HL-60/S4 (cell line): ENCODE data around the gene ELAVL2.

ENCODE experiments used
- in situ Hi-C: fragments of 300-500 bp; cut with MboI; formaldehyde crosslinking; loops from 2 replicates; pipeline ENCODE4 v1.14.3; 2022; ENCODE audit warnings: low sequenced_read_pairs

ELAVL2 gene

GRCh38 chr9:23822261-23823169 lies 3.5 kb downstream of the ELAVL2 start:
- in situ Hi-C loops = no loop called here

- in situ Hi-C loops = no loop called here
These were observed 4.5 kb downstream of the ELAVL2 start for GRCh38 chr9:23821375-23822181.

GRCh38 chr9:23820451-23821374 lies 5.3 kb downstream of the ELAVL2 start:
- in situ Hi-C loops = no loop called here

- in situ Hi-C loops = no loop called here
These were observed 6.6 kb downstream of the ELAVL2 start for GRCh38 chr9:23819403-23819802.

- in situ Hi-C loops = no loop called here
These were observed 11.8 kb downstream of the ELAVL2 start for GRCh38 chr9:23814243-23814642.

GRCh38 chr9:23812673-23813072 lies 13.4 kb downstream of the ELAVL2 start:
- in situ Hi-C loops = no loop called here

- in situ Hi-C loops = no loop called here
These were observed 14.4 kb downstream of the ELAVL2 start for GRCh38 chr9:23811633-23812032.

- in situ Hi-C loops = no loop called here
These were observed 22.8 kb downstream of the ELAVL2 start for GRCh38 chr9:23803216-23803615.

GRCh38 chr9:23801523-23801922 lies 24.5 kb downstream of the ELAVL2 start:
- in situ Hi-C loops = no loop called here

GRCh38 chr9:23799521-23799920 lies 26.5 kb downstream of the ELAVL2 start:
- in situ Hi-C loops = no loop called here

GRCh38 chr9:23798325-23798724 lies 27.7 kb downstream of the ELAVL2 start:
- in situ Hi-C loops = no loop called here

- in situ Hi-C loops = no loop called here
These were observed 29.8 kb downstream of the ELAVL2 start for GRCh38 chr9:23796209-23796608.

- in situ Hi-C loops = no loop called here
These were observed 35.4 kb downstream of the ELAVL2 start for GRCh38 chr9:23790351-23791260.

GRCh38 chr9:23789529-23790254 lies 36.3 kb downstream of the ELAVL2 start:
- in situ Hi-C loops = no loop called here

- in situ Hi-C loops = no loop called here
These were observed 41.1 kb downstream of the ELAVL2 start for GRCh38 chr9:23784962-23785361.

- in situ Hi-C loops = no loop called here
These were observed 42.5 kb downstream of the ELAVL2 start for GRCh38 chr9:23783509-23783908.

GRCh38 chr9:23779220-23779619 lies 46.8 kb downstream of the ELAVL2 start:
- in situ Hi-C loops = no loop called here

GRCh38 chr9:23777328-23777727 lies 48.7 kb downstream of the ELAVL2 start:
- in situ Hi-C loops = no loop called here

GRCh38 chr9:23775549-23775948 lies 50.5 kb downstream of the ELAVL2 start:
- in situ Hi-C loops = no loop called here
